HG03159 (cell line): ENCODE results near the gene CBLB.

Source experiments
- ATAC-seq: cut with Tn5 transposase; IDR thresholded peaks from one replicate; pipeline ENCODE4 v1.9.1; 2021; ENCODE audit warnings: mild to moderate bottlenecking, moderate library complexity; ENCODE audit not compliant: unreplicated experiment

The CBLB gene

DNA sequence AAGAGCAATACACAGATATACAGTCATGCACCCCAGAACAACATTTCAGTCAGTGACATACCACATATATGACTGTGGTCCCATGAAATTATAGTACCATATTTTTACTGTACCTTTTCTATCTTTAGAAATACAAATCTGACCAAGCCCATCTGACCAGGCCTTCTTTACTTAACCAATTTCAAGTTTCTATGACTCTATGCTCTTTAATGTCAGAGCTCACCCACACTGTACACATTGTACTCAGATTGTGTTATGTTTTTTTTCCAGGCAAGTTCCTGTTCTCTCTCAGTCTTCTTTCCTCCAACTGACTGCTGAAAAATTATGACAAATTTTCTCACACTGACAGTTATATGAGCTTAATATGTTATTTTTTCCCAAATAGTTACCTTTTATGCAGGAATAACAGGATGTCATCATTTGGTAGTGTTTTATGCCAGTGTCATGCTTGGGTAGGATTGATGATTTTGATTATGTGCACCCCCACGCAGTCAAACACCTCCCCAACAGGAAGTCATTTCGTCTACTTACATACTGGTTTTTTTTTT is 8.0 kb upstream of the CBLB start:
- ATAC-seq = peak; percentile 45

DNA sequence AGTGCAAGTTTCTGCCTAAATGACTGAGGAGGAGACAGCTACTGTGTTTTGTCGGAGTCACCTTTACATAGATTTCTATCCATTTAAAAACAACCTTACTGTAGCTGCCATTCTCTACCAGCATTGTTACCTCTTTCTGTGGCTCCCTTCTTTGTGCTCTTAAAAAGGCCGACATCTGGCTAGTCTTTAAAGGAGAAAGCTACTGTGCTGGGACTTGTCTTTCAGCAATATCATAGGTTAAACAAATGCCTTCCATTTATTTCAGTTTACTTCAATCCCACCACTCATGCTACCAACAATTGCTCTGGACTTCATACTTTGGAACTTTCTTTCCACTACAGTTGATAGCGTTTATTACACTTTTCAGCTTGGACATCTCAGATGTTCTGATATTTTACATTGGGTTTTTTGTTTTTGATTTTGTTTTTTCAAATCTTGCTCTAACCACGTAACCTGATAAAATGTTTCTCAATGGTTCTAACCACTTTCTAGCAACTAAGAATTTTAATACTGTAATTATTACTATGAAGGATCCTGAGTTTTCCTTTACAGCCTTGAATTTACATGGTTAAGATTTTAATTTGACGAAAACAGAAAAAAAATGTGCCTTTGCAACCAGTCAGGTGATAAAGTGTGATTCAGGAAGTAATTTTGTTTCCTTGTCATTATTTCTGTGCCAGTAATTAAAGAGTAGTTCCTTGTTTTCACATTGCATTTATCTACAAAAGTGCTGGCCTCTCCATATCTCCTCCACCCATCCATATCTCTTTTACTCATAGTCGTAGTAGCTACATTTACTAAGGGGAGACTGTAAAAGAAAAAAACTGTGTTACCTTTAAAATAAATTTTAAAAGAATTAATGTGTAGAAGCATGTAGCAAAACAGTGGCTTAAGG is 1.3 kb upstream of the CBLB start:
- ATAC-seq = no peak

DNA sequence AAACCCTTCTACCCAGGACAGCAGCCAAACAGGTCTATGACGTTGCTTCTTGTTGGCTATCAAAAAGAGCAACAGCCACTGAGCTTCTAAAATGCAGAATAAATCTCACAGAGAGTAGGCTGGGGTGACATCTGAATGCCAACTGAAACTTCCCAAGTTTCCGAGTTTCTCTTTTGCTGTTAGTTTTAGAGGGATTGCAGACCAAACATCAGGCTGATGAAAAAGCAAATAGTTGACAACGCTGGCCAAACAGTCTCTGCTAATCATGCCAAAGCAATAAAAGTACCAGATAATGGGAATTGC is 670 bp upstream of the CBLB start:
- ATAC-seq = no peak

DNA sequence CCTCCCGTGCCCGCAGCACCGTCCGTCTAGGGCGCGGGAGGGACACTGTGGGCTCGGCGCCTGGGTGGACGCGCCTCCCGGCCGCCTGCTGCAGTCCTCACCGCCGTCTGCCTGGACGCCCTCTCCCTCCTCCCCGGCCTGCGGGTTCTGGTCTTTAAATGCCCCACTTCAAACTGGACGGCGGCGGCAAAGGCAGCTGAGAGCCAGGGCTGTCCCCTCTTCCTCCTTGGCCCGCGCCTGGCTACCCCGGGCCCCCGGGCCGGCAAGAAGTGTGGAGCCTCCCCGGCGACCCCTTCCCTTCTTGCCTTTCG is 426 bp downstream of the CBLB start:
- ATAC-seq = peak; percentile 6

DNA sequence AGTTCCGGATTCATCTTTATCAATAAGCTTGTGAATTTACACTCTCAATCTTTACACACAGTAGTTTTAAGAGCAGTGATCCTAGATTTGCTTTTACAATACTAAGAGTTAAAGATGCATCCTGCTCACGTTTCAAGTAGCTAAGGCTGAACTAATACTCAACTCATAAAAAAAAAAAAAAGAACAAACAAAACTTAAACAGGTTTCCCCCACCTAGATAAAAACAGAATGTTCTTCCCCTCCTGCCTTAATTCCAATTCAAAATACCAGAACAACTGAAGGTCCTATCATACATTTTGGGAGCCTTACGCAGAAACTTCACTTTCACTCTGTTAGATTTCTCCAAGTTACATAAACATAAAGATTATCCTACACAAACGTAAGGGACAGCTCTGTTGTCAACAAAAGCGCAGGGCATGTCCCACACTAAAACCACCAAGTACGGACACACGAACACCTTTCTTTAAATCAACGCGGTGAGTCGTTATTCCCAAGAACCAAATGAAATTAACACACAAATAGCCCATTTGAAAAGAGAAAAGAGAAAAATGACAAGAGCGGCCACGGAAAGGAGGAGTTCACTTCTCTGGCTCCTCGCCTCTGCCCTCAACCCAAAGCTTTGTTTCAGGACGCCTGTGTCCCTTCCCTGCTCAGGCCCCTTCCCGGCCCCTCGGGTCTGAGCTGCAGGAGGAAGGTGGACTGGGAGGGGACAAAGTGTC is 941 bp downstream of the CBLB start:
- no peak for ATAC-seq

DNA sequence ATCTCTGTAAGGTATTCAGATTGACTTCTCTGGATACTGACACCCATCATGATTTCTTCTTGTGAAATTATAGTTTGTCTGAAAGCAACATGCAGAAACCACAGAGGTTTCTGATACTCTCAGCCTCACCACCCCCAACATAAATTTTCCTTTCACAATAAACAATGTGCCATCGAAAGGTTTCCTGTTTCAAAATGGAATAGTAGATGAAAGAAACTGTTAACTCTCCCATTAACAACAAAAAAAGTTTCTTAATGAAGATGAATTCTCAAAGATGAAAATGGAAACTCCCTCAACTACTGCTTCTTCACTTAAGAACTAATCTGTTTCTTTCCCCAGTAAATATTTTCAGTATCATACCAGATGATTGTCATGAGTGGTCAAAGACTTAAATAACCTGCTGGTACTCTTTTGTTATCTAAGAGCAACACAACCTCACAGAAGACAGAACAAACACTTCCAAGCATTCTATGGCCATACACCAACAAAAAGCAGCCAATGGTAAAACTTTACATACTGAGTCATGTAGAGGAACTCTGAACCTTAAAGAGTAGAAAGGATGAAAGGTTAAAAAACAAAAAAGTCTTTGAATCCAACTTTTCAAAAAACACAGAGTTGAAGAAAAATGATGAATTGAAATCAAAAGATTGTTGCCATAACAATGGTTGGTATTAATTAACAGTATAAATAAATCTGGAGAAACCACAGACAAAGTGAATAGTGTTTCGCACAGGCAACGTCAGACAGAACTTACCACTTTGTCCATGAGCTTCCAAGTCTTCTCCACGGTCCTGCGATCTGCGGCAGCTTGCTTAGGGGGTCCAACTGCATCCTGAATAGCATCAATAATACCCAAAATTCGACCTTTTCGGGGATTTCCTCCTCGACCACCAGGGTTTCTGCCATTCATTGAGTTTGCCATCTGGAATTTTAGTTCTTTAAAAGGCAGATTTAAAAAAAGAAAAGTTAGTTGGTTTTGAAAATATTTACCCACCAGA is 1.9 kb downstream of the CBLB start:
- peak; percentile 33 for ATAC-seq

DNA sequence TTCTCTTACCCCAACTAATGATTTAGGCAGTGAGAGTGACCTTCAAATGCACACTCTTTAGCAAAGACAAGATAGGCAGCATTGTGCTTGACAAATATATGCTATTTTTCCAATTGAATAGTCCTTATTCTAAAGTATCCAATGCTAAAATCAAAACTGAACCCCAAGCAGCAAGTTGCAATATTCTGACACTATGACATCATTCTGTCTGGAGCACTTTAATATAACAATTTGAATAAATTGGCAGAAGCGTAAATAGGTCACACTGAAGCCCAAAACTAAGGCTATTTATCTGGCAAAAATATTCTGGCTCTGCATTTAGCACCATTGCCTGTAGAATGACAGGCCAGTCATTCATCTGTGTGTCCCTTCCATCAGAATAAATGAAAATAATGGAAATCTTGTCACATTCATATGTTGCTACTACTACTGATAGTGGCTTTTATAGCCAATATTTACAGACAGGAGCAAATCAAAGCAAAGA is 2.9 kb downstream of the CBLB start:
- ATAC-seq = no peak

DNA sequence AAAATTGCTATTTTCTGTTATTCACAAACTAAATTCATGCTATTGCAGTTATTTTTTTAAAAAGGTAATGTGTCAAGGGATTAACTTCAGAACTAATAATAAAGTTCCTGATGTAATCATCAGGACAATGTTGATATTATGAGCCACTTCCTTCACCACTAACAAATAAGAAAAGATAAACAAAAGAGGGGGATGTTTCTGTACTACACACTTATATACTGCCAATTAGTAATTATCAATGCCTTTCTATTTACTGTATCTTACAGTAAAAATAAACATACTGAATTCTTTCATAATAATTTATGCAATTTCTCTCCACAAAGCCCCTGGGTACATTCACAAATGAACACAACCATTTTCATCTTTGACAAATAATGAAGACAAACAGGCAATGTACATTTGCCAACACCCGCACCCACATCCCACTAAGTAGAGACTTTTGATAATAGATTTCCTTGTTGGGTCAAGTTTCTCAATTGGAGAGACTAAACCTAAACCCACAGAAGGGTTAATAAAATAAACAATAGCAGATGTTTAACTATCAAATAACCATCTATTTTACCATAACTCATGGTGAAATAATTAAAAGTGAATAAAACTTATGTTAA is 3.7 kb downstream of the CBLB start:
- ATAC-seq = no peak

DNA sequence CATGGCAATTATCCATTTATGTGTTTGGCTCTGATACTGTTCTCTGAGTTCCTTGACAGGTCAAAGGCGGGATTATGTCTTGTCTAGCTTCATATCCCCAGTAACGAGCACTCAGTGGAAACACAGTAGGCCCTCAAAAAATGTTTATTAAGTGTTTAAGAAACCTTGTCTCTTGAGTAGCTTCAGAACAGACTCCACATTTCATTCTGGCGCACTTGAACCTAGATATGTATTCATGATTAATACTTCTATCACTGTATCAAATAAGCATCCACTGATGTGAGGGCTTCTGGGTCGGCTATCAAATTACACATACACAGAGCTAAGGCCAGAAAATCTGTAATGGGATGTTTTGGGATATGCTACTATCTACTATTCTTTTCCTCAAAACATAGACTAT is 4.6 kb downstream of the CBLB start:
- ATAC-seq = no peak

DNA sequence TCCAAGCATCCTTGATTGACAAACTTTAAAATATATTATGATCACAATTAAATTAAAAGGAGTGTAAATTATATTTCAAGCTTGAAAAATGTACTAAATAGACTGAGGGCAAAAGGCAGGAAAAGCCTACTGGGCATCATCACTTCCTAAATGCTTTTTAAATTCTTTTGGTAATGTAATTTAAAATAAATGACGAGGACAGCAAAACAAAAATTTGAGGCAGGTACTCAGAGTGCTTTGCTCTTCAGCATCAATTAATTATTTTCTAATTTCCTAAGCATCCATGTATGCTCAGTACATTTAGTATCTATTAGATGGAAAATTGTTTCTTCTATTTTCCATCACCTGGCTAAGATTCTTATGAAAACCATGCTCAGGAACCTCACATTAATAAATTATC is 5.2 kb downstream of the CBLB start:
- no peak for ATAC-seq

DNA sequence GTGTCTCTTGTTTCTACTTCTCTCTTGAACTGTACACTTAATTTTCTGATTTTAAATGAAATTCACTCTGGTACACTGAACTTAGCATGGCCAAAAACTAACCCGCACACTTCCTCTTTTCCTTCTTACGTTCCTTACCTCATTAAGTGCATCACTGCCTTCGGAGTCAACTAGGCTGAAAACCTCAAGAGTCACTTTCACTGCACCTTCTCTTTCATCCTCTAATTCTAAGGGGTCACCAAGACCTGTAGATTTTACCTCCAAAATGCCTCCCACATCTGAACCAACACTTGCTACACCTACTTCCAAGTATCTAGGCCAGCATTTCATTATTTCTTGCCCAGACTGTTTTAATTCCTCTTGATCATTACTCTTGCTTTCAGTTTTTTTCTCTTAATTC is 6.6 kb downstream of the CBLB start:
- peak; percentile 80 for ATAC-seq

DNA sequence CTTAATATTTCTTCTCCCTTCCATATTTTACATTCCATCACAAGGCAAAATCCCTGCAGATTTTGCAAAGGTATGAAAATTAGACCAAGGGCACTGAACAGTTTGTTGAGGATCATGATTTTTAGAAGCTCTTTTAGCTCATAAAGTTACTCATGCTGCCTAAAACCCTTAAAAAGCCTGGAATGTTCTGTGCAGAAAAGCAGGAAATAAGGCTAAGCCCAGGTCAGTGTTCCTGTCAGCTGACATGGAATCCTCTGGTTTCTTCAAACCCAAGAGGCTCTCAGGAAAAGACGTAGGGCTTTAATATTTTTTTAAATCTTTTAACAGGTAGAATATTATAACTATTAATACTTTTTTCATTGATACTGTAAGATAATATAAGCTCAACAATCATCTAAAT is 8.2 kb downstream of the CBLB start:
- no peak for ATAC-seq

DNA sequence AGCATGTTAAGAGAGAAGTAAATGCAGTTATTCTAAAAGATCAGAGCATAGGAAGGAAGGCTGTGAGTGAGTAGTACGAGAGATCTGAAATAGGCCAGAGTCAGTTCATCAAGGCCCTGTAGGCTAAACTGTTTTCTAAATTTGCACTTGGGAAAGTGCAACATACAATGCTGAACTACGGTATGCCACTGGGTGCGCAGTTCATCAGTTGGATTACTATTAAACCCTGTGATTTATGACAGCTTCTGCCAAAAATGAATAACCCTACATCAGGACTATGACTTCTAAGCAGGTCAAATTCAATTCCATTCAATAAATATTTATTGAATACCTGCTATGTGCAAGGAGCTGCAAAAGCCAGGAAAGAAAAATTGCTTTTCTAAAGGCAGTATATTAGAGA is 10.8 kb downstream of the CBLB start:
- ATAC-seq = no peak

DNA sequence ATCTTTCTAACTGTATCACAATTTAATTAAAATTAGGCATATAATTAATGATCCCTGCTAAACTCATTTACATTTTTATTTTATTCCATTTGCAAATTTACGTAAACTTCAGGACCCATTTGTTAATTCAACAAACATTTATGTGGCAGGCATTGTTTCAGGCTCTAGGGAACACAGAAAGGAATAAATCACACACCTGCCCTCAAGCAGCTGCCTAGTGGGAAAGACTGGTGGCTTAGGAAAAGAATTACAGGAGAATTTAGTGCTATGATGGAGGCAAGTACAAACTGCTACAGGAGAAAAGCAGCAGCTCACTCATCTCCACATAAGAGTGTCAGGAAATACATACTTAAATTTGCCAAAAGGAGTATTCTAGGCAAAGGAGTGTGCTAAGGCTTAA is 11.2 kb downstream of the CBLB start:
- ATAC-seq = no peak

DNA sequence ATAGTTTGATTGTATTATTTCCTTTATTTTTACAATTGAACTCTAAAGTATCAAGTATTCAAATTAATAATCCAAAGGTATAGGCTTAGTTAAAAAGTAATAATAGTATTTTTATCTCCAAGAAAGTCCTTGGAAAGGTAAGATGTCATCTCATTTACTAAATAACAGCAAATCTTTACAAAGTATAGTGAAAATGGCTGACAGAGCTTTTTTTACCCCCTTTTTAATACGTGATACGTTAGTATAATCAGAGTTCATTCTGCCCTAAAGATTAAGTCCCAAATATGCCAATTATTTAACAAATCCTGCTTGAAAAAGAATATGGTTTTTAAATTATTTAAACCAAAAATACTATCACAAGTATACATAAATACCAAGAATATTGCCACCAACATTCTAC is 12.2 kb downstream of the CBLB start:
- ATAC-seq = no peak

DNA sequence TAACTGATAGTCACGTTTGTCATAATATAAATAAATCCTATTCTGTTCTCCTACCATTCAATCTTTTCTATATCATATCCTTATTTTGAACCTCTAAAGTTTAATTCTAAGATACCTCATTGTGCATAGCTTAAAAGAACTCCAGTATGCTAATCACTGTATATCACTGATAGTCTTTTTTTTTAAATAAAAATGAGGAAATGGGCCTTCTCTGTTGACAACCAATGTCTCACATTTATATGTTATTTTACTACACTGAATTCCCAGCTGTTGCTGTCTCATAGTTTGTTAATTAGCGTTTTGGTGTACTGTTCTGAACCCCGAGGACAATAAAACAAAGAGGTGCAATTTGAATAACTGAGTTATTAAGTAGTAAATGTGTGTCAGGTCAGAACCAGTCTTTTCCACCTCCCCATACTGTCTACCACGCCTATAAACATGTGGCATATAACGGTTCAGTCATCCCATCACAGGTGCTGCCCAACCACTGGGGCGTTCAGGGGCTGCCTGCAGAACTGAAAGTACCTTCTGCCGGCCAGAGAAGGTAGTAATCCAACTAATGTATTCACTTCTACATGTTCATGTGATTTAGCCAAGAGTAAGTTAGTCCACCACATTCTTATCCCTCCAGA is 14.9 kb downstream of the CBLB start:
- peak; percentile 96 for ATAC-seq

DNA sequence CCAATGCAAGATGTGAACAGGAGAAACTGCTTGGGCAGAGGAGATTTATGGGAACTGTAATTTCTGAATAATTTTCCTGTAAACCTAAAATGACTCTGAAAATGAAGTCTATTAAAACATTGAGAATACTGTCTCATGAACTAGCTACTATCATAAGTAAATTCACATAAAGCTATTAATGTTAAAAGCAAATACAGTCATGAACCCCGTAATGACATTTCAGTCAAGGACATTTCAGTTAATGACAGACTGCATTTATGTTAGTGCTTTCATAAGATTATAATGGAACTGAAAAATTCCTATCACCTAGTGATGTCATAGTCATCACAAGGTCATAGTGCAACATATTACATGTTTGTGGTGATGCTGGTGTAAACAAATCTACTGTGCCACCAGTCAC is 17.2 kb downstream of the CBLB start:
- no peak for ATAC-seq

DNA sequence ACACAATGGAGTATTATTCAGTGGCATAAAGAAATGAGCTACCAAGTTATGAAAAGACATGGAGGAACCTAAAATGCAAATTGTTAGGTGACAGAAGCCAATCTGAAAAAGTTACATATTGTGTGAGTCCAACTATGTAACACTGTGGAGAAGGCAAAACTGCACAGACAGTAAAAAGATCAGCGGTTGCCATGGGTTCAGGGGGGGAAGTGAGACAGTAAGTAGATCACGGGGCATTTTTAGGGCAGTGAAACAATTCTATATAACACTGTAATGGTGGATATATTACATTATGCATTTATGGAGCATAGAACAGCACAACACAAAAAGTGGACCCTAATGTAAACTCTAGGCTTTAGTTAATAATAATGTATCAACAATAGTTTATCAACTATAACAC is 17.6 kb downstream of the CBLB start:
- ATAC-seq = no peak

DNA sequence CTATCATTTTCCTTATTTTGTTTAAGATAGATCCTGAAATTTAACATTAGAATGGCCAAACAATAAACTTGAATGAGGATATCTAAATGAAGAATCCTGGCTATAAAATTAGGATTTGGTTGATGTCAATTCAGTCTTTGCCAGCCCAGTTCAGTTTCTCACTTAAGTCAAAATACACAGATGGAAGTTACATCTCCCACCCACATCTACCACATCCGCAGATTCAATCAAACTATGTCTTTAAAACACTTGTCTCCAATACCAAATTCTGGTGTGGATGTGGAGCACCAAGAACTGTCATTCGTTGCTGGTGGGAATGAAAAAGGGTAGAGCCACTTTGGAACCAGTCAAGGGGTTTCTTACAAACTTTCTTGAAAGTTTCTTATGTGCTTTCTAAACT is 18.2 kb downstream of the CBLB start:
- ATAC-seq = no peak

DNA sequence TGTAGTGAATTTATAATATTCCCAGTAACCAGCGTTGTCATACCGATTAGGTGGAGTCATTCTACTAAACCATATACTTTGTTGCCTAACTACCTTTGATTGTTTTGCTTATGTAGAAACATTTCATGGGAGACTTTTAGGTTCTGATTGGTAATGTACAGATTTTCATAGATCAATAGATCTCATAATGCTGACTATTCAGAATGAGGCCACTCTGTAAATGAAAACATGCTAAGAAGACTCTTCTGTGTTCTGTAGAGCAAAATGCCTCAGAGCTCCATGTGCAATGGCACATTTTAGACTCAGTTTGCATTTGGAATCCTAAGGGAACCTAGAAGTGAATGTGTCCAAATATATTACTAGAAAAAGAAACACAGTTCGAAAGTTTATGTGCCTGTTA is 20.0 kb downstream of the CBLB start:
- ATAC-seq = no peak
